Epidermal melanocyte (primary cell): ENCODE data around the gene UBE2O.
A peak's percentile ranks its signal among the peaks of the same experiment; 100 is the strongest.

Experiments
- DNase-seq: peaks from one replicate; pipeline ENCODE4 v3.0.0; 2011; ENCODE audit warnings: low spot score; ENCODE audit not compliant: insufficient read length

UBE2O gene

DNA sequence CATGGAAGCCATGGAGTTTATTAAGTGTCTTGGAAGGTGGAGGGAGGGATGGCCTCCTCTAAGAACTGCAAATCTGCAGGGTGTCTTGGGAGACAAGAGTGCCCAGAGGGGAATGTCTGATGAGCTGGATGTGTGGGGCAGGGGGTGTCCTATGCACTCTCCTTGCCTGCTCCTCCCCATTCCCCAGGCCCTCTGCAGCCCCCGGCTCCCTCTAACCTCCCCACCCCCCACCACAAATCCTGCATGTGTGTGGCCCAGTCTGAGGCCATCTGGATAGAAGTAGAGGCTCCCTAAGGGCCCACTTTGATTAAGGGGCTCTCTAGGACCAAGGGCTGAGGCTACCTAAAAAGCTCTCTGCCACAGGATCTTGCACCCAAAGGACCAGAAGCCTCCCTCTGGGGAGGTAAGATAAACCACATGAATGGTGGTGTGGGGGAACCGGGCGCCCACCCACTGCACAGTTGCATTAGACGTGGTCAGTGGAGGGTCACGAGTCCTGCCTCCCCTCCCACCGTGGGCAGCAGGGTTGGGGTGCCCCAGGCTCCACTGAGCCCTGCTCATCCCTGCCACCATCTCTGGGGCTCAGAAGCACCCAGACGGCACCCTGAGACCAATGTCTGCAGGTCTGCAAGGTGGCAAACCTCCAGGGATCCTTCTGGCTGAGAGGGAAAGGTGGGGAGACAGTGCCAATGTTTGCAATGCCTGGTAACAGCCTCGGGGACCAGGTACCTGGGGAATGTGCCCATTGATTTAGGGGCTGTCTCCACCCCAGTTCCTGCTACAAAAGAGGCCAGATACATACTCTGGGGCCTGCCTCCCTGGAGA is 15.1 kb upstream of the UBE2O start:
- DNase-seq, result no peak

DNA sequence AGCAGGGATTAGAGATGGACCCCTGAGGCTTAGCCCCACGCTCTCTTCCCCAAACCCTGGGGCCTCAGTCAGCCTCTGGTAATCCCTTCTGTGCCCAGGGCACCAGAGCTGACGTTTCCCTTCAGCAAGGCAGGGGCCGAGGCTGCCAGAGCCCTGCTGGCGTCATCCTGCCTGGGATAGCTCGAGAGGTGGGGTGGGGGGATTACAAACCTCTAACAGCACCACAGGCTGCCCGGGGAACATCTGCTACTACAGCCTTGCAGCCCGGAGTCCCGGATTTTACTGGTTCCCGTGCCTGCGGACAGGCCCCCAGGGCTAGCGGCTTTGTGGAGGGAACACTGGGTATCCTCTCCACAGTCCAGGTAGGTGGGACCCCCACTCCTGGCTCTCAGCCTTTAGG is 14.4 kb upstream of the UBE2O start, which contains the start of gene AANAT:
Gene AANAT, plus strand, starts transcription at position 238 of the 400 bp plus-strand sequence. CDS start 1,144 bp downstream, outside the sequence.
- no peak for DNase-seq

DNA sequence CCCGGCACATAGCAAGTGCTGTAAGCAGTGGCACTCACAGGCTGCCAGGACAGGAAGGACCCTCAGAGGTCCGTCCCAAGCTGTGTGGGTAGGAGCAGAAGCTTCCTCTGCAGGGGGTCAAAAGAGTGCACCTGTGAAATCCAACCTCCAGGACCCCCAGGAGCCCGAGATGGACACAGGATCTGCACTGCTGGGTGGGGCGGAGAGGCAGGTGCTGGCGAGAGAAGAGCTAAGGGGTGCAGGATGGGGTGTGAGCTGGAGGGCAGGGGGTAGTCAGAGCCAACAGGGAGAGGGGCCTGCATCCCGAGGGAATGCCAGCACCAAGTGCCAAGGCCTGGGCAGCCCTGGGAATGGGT is 13.8 kb upstream of the UBE2O start:
- DNase-seq, result no peak

DNA sequence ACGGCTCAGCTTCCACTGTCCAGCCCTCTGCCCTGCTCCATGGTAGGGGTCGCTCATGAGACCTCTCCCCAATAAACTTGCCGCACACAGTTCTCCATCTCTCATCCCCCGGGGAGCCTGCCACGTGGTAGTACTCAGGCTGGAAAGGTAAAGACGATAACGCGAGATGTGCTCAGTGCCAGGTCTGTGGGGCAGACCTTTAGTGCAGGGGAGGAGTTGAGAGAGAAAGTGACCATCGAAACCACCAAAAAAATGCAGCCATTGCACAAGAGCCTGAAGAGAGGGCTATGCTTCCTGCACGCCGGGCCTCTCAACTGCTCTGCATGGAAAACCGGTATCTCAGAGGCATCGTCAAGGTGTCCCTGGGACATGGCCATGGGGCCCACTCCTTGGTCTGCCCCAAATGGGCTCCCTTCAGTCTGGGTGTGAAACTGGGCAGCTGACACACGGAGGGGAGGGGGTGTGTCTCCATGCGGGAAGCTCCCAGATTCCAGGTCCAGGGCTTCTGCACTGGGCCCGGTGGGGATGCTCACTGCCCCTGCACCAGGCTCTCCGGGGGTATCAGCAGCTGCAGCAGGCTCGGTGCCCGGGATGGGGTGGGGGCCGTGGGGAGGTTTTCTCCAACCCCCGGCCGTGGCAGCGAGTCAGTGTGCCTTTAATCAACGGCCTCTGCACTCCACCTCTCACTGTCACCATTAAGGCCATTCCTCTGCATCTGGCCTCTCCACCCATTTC is 9.8 kb upstream of the UBE2O start:
- no peak for DNase-seq

DNA sequence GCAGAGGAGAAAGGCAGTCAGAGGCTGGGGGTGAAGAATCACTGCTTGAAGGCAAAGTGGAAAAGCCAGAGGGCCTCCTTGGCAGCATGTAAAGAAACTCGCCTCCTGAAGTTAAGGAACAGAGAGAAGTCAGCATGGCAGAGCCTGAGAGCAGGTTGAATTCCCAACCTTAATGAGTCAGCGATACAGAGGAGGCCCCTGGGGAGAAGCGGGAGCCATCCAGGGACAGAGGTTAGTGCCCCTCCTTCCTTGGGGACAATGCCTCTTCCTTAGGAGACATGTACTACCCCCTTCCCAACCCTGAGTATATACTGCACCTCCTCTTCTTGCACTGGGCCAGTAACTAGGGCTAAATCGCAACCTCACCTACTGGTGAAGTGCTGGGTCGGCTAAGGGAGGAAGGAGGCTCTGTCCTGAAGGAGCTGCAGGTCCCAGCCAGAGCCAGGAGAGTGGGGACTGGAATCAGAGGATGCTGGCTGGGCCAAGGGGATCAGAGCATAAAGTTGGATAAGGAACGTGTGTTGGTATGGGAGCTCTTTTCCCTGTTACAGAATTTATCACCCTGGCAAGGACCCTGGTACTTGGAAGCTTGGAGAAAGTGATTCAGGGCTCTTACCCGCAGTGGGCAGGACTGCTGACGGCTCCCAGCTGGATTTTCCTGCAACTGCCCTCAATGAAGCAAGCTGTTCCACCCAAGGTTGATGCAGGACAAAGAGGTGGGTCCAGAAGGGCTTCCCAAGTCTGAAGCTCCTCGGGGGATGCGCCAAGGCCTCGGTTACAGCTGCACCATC is 9.0 kb upstream of the UBE2O start:
- DNase-seq, result peak; percentile 13

DNA sequence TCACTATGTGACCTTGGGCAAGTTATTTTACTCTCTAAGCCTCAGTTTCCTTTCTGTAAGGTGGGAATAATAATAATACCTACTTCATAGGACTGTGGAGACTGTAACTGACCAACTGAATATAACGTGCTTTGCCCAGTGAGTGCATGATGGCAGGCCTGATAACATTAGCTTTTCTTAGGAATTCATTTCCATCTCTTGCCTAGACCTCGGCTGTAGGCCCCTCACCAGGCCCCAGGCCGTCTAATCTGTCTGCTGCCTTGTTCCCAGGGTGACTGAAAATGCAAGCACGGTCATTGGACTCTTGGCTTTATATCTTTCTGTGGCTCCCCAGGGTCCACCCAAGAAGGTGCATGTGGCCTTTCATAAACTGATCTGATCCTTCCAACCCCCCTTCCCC is 6.7 kb upstream of the UBE2O start:
- no peak for DNase-seq

DNA sequence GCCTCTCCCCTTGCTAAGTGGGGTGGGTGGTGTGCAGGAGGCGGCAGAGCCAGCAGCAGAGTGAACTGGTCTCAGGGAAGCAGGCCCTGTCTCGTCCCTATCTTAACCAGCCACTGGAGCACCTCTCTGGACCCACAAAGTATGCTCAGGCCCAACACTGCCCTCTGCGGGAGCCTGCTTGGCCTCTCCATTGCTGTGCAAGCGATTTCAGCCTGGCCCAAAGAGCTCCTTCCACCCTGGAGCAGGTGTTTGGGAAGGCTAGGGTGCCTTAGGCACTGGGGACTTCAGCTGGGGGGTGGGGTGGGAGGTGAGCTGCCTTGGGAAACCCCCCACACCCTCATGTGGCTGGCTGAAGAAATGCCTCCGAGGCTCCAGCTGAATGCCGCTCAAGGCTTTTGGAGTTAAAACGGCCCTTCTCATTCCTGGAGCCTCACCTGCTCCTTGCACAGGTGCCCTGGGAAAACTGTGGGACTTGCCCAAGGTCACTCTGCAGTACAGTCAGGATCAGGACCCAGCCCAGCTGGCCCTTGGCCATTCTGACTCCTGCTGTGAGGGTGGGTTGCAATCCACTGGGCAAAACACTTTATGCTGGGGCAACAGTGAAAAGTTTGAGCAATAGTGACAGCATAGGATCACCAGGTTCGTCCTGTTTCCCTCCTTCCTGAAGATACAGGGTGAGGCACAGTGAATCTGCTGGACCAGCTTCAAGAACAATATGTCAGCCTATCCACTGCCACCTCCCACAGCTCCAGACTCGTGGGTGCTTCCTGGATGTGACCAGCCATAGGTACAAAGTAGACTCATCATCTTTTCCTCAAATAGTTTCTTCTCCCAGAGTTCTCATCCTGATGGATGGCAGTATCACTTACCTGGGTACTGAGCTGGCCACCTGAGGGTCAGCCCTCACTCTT is 5.9 kb upstream of the UBE2O start:
- no peak for DNase-seq

DNA sequence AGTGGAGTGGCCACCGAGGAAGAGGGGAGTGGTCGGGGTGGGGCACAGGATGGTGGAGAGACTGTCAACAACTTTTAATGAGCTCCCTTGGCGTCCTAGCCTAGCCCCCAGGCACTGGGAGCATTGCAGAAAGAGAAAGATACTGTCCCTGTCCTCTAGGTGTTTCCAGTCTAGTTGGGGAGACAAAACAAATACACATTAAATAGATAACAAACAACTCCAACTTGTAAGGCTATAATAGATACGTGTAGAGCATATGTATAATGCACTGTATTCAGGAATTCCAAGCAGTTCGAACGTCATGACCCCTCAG is 435 bp upstream of the UBE2O start:
- no peak for DNase-seq

DNA sequence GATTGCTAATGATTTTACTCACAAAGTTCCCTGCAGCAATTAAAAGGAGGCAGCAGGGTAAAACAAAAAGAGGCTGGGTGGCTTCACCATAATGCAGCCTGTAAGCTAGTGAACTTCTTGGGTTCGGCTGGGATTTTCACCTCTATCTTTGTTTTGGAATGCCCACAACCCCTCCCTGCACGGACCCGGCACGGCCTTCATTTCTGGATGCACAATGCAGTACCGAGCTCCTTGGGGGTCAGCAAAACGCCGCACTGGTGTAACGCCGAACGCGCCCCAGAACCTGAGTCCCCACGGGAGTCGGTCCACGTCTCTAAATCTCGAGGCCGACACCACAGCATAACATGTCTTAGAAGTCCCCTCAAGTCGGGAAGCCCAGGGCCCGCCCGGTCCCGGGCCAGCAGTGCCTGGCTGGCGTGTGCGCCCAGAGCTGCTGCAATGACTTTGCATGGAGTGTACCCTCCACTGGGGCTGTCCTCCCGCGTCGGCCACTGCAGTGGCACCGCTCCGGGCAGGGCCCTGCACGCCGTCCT is 759 bp downstream of the UBE2O start:
- no peak for DNase-seq

DNA sequence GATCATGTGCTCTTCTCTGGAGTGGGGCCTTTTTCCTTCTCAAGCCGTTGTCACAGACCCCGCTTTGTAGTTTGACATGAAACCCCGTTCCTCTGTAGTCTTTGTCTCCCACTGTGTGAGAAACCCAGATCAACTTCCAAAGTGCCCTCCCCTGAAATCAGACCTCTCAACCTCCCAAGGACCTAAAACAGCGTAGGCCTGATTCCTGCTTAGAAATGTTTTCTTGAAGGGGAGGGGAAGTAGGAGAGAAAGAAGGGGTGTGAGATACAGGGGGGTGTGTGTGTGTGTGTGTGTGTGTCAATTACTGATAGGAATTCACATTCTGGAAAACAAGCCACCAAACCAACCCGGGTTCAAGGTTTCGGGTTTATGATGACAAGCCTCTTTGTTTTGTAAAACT is 1.4 kb downstream of the UBE2O start:
- DNase-seq, result no peak

DNA sequence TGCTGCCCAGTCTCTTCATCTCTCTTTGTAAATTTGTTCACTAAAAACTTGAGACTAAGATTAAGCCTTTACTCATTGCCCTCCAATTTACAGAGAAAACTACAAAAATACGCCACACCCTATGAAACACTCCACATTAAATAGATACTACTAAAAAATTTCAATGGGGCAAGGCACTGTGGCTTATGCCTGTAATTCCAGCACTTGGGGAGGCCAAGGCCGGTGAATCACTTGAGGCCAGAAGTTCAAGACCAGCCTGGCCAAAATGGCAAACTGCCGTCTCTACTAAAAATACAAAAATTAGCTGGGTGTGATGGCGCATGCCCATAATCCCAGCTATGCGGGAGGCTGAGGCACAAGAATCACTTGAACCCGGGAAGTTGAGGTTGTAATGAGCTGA is 3.8 kb downstream of the UBE2O start:
- no peak for DNase-seq

DNA sequence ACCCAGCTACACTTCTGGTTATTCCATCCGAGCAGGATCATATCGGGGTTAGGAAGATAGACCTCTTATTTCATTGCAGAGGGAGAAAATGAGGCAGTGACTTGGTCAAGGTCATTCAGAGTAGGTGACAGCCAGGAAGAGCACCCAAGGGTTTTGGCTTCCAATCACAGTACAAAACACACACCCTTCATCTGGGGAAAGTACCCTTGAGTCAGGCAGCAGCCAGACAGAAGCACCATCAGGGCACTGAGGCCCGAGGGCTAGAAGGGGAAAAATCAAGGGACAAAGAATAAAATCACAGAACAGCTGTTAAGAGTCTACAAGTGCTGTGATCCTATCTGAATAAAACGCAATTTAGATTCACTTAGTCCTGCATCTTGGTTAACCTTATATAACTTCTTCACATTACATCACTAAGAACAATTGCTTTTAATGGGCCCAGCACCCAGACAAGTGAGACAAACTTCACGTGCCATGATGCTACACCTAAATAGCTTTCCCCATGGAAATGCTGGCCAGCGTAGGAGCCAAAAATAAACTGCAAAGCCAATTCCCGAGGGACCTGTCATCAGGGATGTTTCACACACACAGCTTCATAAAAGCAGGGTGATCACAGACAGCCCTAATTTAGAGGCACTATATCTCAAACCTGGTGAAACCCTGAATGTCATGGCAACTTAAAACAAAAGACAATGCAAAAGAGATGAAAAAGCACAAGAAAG is 4.9 kb downstream of the UBE2O start:
- no peak for DNase-seq

DNA sequence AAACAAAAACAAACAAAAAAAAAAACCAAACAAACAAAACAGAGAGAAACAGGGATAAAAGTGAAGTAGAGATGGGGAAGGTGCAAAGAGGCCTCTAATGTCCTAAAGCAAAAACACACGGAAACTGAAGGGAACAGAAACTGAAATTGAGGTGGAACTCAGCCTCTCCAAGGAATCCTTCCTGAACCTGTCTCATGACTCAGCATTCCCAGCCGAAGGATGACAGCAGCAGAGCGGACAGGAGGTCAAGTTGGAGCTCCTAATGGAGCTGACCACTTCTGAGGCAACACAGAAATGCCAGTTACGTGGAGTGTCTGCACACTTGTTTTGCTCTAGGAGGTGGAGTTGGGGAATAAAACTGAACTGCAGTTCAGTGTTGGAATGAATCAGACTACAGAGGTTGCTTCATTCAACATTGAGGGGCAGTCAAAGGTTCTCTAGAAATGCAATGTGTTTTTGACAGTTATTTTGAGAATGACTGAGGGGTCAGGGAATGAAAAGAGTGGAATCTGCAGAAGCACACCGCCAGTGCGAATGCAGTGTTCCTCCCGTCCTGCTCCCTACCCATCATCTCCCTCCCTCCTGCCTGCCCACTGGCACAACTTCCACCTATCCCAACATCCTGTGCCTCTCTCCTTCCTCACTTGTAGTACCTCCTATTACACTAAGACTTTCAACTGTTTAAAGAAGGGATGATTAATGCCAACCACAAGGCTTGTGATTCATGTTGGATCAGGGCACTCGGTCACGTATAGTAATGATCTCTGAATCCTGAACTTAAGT is 6.3 kb downstream of the UBE2O start:
- DNase-seq, result no peak

DNA sequence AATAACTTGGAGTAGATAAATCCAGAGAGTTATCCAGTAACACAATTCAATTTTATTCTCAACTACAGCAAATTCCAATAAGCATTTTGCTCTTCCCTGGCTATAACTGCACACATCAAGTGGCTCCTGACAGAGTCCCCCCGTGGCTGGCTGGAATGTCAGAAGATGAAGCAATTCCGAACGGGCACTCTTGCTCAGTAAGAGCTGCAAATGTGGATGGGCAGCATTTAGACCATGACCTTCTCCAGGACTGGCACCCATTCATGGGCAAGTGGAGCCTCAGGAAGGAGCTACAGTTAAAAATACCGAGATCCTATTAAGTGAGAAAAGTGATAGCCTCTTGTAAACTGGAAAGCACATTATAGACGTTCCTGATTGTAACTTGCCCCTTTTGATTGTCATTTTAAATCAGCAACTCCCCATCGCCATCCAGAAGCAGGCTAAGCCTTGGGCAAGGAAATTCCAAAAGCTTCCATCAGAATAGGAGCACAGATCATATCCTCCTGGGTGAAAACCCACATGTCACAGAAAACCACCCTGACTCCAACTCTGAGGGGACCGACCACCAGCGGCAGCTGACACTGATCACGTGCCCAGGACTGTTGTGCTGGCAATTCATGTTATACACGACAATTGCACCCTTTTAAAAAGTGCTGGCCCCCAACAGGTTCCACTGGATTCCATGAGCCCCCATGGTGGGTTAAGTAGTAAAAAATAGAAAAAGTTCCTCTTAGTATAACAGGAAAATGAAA is 7.1 kb downstream of the UBE2O start:
- no peak for DNase-seq

DNA sequence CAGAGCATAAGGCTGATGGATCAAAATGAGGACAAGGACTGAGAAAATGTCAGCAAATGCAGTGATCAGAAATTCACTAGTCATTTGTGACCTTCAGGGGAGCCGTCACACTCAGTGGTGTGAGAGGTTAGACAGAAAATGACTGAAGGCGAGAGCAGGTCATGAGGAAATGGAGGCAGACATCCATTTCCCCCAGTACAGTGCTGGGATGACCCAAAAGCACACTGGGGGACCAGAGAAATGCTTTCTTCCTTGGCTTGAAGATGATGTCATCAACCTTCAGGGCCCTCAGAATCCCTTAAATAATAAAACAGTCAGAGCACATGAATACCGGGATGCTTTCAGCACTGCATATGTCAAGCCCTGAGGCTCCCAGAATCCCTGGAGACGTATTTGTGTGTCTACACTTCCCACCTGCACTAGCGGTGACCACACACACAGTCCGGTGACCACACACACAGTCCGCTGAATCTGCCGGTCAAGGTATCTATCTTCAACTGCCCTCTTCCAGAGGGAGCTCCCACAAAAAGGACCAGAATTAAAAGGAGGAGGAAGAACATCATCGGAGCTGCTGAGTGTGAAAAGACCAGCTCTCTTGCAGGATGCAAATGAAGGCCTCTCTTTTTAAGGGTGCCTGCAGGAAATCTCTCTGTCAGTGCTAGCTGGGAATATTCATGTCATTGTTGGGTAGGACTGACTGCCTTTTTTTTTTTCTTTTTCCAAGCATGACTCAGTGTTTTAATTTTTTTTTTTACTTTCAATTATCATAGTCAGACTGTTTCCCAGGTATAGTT is 8.2 kb downstream of the UBE2O start:
- DNase-seq, result no peak

DNA sequence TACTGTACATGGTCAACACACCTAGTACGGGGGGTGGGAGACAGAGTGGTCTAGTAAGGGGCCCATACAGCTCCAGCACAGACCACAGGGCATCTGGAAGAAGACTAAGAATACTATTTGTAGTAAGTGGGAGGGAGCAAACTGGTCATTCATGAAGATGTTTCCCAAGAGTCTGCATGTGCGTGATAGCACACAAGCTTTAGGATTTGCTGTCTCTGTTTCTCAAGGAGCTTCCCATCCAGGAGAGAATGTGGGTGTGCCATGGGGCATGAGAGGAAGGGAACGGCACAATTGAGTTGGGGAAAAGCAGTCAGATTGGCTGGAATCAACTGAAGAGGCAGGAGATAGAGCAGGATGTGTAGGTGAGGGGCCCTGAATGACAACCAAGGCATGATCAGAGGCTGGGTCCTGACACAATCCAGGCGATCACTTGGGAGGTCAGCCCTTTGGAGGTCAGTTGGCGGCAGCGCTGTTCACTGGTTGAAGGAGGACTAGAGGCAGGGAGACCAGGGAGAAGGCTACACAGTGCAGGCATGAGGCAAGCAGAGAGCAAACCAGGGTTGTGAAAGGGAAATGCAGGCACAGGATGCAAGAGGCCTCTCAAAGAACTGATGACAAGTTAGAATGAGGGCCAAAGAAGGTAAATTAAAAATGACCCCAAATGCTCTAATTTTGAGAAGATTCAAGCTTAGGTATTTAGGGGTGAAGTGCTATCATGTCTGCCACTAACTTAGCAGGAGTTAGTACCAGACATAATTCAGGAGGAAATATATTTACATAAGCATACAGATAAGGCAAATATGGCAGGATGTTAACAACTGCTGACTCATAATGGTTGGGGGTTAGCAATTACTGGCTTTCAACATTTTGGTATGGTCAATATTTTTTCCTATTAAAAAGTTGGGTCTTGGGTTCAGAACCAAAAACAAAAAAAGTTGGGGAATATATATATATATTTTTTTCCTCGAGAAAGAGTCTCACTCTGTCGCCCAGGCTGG is 10.3 kb downstream of the UBE2O start:
- no peak for DNase-seq
